Measurements from ENCODE around the gene PRDM10. TPM values are rescaled to one million over a fixed set of nuclear protein-coding genes. Genes with fewer than 3 reads are reported as not detected.
A peak's percentile ranks its signal among the peaks of the same experiment; 100 is the strongest.
"Not testable (repeated sequence)": the region's sequence is repeated elsewhere in the genome, so short reads cannot be mapped to it uniquely, and the experiment has no call there.

Gene PRDM10
- total RNA-seq, 1 donor from 2014 or later, result 3.6 TPM

- no peak for DNase-seq (ENCODE audit: low read depth in 2 of 2)
Measured at GRCh38 chr11:129978447-129978846, 24.2 kb downstream of the PRDM10 start.

- DNase-seq (ENCODE audit: low read depth in 2 of 2), result no peak
Measured at GRCh38 chr11:129976328-129976727, 26.3 kb downstream of the PRDM10 start.

GRCh38 chr11:129975543-129975942 lies 27.1 kb downstream of the PRDM10 start:
- DNase-seq (ENCODE audit: low read depth in 2 of 2), result no peak

GRCh38 chr11:129974672-129975071 lies 28.0 kb downstream of the PRDM10 start:
- no peak for DNase-seq (ENCODE audit: low read depth in 2 of 2)

- no peak for DNase-seq (ENCODE audit: low read depth in 2 of 2)
Measured at GRCh38 chr11:129974237-129974636, 28.4 kb downstream of the PRDM10 start.

- DNase-seq (ENCODE audit: low read depth in 2 of 2), result no peak
Measured at GRCh38 chr11:129973809-129974208, 28.8 kb downstream of the PRDM10 start.

- DNase-seq (ENCODE audit: low read depth in 2 of 2), result no peak
Measured at GRCh38 chr11:129973068-129973467, 29.6 kb downstream of the PRDM10 start.

- DNase-seq (ENCODE audit: low read depth in 2 of 2), result no peak
Measured at GRCh38 chr11:129972611-129973010, 30.0 kb downstream of the PRDM10 start.

GRCh38 chr11:129971856-129972255 lies 30.8 kb downstream of the PRDM10 start:
- not testable (repeated sequence) for DNase-seq (ENCODE audit: low read depth in 2 of 2)

GRCh38 chr11:129969920-129970319 lies 32.7 kb downstream of the PRDM10 start:
- DNase-seq (ENCODE audit: low read depth in 2 of 2), result no peak

- DNase-seq (ENCODE audit: low read depth in 2 of 2), result no peak
Measured at GRCh38 chr11:129968591-129969419, 33.8 kb downstream of the PRDM10 start.

GRCh38 chr11:129967996-129968395 lies 34.6 kb downstream of the PRDM10 start:
- DNase-seq (ENCODE audit: low read depth in 2 of 2), result no peak

GRCh38 chr11:129965248-129965647 lies 37.4 kb downstream of the PRDM10 start:
- DNase-seq (ENCODE audit: low read depth in 2 of 2), result no peak

- DNase-seq (ENCODE audit: low read depth in 2 of 2), result peak in 1 of 2 donors; percentile 64
Measured at GRCh38 chr11:129960216-129961214, 42.1 kb downstream of the PRDM10 start.

- no peak for DNase-seq (ENCODE audit: low read depth in 2 of 2)
Measured at GRCh38 chr11:129959687-129960086, 42.9 kb downstream of the PRDM10 start.

- no peak for DNase-seq (ENCODE audit: low read depth in 2 of 2)
Measured at GRCh38 chr11:129955282-129955681, 47.4 kb downstream of the PRDM10 start.

GRCh38 chr11:129954703-129955102 lies 47.9 kb downstream of the PRDM10 start:
- DNase-seq (ENCODE audit: low read depth in 2 of 2), result not testable (repeated sequence)

GRCh38 chr11:129951866-129952262 lies 50.8 kb downstream of the PRDM10 start:
- DNase-seq (ENCODE audit: low read depth in 2 of 2), result no peak

- no peak for DNase-seq (ENCODE audit: low read depth in 2 of 2)
Measured at GRCh38 chr11:129951201-129951865, 51.3 kb downstream of the PRDM10 start.

GRCh38 chr11:129950101-129951091 lies 52.2 kb downstream of the PRDM10 start:
- peak in 1 of 2 donors; percentile 53 for DNase-seq (ENCODE audit: low read depth in 2 of 2)
